Heart left ventricle (tissue), 16 donors: ENCODE measurements around the gene IWS1. TPM values are rescaled to one million over a fixed set of nuclear protein-coding genes. Genes with fewer than 3 reads are reported as not detected.
"Not testable (repeated sequence)": the region's sequence is repeated elsewhere in the genome, so short reads cannot be mapped to it uniquely, and the experiment has no call there.

ENCODE experiments used
- ATAC-seq, 4 donors: fragments of 200-7000 bp; cut with Tn5 transposase; one replicate each; pipeline ENCODE4 v1.9.1; 2020 to 2022; ENCODE audit warnings: moderate library complexity in 4 of 4, mild to moderate bottlenecking in 3 of 4, moderate number of reproducible peaks in 1 of 4
- DNase-seq, 5 donors: peaks; one replicate each; pipeline ENCODE4 v3.0.0-alpha.2; 2020
- H3K27ac ChIP-seq, 12 donors: fragments of 200-600 bp; sonication (generic) in 4 of 12; one replicate each; pipeline versions ENCODE4 v1.5.0 to v1.8.0; 2016 to 2022; ENCODE audit warnings: mild to moderate bottlenecking in 2 of 12
- H3K27me3 ChIP-seq, 9 donors: fragments of 200-600 bp; sonication (generic) in 2 of 9; one replicate each; pipeline versions ENCODE4 v1.5.1 to v1.8.0; 2016 to 2022; ENCODE audit warnings: mild to moderate bottlenecking in 3 of 9
- H3K36me3 ChIP-seq, 9 donors: fragments of 200-600 bp; sonication (generic) in 2 of 9; one replicate each; pipeline versions ENCODE4 v1.5.0 to v1.8.0; 2018 to 2022; ENCODE audit warnings: mild to moderate bottlenecking in 2 of 9
- H3K4me1 ChIP-seq, 12 donors: fragments of 200-600 bp; sonication (generic) in 4 of 12; one replicate each; pipeline versions ENCODE4 v1.5.0 to v1.8.0; 2016 to 2022; ENCODE audit warnings: mild to moderate bottlenecking in 3 of 12
- H3K4me3 ChIP-seq, 12 donors: fragments of 200-600 bp; sonication (generic) in 4 of 12; one replicate each; pipeline versions ENCODE4 v1.5.0 to v1.8.0; 2017 to 2022; ENCODE audit warnings: mild to moderate bottlenecking in 9 of 12, moderate library complexity in 4 of 12
- H3K9me3 ChIP-seq, 12 donors: fragments of 200-600 bp; sonication (generic) in 4 of 12; one replicate each; pipeline versions ENCODE4 v1.5.0 to v1.8.0; 2016 to 2022; ENCODE audit warnings: mild to moderate bottlenecking in 1 of 12
- POLR2A ChIP-seq, 2 donors: fragments of 450-650 bp; IDR thresholded peaks; one replicate each; pipeline ENCODE4 v1.6.1; 2017; ENCODE audit warnings: antibody characterized with exemption in 2 of 2, mild to moderate bottlenecking in 2 of 2, moderate library complexity in 2 of 2
- WGBS, 4 donors: extraction: QIAGEN DNeasy Blood & Tissue Kit in 2 of 4; methylation state at CpG; one replicate each; pipeline versions ENCODE4 v1.1.5 to v1.1.7; 2013 to 2018; 5-methylcytosine and 5-hydroxymethylcytosine counted together
- intact Hi-C, 10 donors: fragments of 100-400 bp; cut with DNase I; formaldehyde crosslinking; loops; one replicate each; pipeline versions ENCODE4 v1.11.1 to v1.14.2; 2022
- polyA plus RNA-seq, 2 donors: library from polyadenylated mRNA; stranded (reverse); fragments of 200-250 nt; gene quantifications; one replicate each; pipeline ENCODE4 v1.2.3, GENCODE V29; 2013
- total RNA-seq, 9 donors: library from RNA; depleted of rRNA in 2 of 9; stranded (reverse); fragments of >200 nt in 2 of 9; fragmentation: NEBNext Ultra II Directional in 3 of 9; extraction: Animal tissue kit (Norgen Biotek cat#: 25700) in 3 of 9; gene quantifications; one replicate each; pipeline versions ENCODE4 v1.1.0 to v1.2.4, GENCODE V29; 2016 to 2023
- TF ChIP-seq, protein P1 (sequence below), 12 donors: fragments of 200-600 bp; sonication (generic) in 4 of 12; IDR thresholded peaks; one replicate each; pipeline versions ENCODE4 v1.5.0 to v1.8.0; 2018 to 2022; ENCODE audit warnings: antibody characterized with exemption in 12 of 12, mild to moderate bottlenecking in 5 of 12
- donor health status: ischemic (EF 13 %, LVEDD 7.1; RV severe dilation, severe dysfunction).
- donor health status: healthy with polysubstance abuse.
- donor health status: DM: no; HTN: yes; CAD: no.
- donor health status: DM: no; HTN: no; CAD: no.
- donor health status: ischemic (EF 25% LVEDD 6.9; RV normal size, moderate dysfunction).
- donor health status: ischemic (EF 25% LVEDD 5.7; RV mildly dilated, moderate dysfunction).
- donor health status: healthy.
- donor health status: DM: yes; HTN: yes; CAD: no.
- donor health status: ischemic (EF 35%, LVEDD 5.7; RV mildly dilated, moderate dysfunction).
- donor health status: nonischemic (EF 11% LVEDD 7.7; RV severe dilation, severe dysfunction).
- donor health status: DM: yes; HTN: yes; CAD: no.
- donor health status: PGD.
- donor health status: ischemic (EF 29% LVEDD 5.4; RV normal size, mild dysfunction).
- donor health status: nonischemic (EF 23%, LVEDD 6.1; RV moderate dilation, normal function).

Gene IWS1
- total and polyA plus RNA-seq, 11 donors = 37.6 to 62.2 (median 46.5) TPM

GRCh38 chr2:127527001-127527804, 914 bp upstream of the IWS1 start:
- ATAC-seq (peak in 2 of 4 donors; percentile 3), DNase-seq (no peak)
- peaks cover 0 to 9% (median 0%) of the 10 kb centered on the region in 12 donors for H3K9me3 ChIP-seq
- no peak for TF ChIP-seq POLR2A (IDR thresholded peaks at IDR 0.05)
- TF ChIP-seq, protein P1, sequence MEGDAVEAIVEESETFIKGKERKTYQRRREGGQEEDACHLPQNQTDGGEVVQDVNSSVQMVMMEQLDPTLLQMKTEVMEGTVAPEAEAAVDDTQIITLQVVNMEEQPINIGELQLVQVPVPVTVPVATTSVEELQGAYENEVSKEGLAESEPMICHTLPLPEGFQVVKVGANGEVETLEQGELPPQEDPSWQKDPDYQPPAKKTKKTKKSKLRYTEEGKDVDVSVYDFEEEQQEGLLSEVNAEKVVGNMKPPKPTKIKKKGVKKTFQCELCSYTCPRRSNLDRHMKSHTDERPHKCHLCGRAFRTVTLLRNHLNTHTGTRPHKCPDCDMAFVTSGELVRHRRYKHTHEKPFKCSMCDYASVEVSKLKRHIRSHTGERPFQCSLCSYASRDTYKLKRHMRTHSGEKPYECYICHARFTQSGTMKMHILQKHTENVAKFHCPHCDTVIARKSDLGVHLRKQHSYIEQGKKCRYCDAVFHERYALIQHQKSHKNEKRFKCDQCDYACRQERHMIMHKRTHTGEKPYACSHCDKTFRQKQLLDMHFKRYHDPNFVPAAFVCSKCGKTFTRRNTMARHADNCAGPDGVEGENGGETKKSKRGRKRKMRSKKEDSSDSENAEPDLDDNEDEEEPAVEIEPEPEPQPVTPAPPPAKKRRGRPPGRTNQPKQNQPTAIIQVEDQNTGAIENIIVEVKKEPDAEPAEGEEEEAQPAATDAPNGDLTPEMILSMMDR (IDR thresholded peaks at IDR 0.05) = no peak
- H3K36me3 ChIP-seq = peaks cover 0 to 19% (median 15%) of the 10 kb centered on the region in 9 donors
- H3K4me3 ChIP-seq = peak overlapping the region; percentile 81 to 100 (median 96)
- intact Hi-C loops = loop anchor here in 5 of 10 donors (5.0 to 10.0 kb wide), 6 partner anchors 45 to 178 kb away; partner anchors contain the start of gene SFT2D3 (in 4 of the 5)
- peak overlapping the region; percentile 80 to 98 (median 95) for H3K27ac ChIP-seq
- H3K27me3 ChIP-seq = no peaks in the 10 kb centered on the region
- peaks cover 0 to 31% (median 14%) of the 10 kb centered on the region in 12 donors for H3K4me1 ChIP-seq
- WGBS, 4 donors = 21 to 28% (median 25%) methylated on average over 13 of the region's 13 CpGs

- 1% methylated on average over 16 to 19 of the region's 19 CpGs for WGBS, 4 donors
- ATAC-seq = peak in 1 of 4 donors; percentile 10
- no peak for TF ChIP-seq POLR2A (IDR thresholded peaks at IDR 0.05)
- TF ChIP-seq, protein P1 (IDR thresholded peaks at IDR 0.05) = no peak
- DNase-seq = peak in 1 of 5 donors; percentile 17
- Histone ChIP-seq H3K36me3 (peaks cover 0 to 32% (median 28%) of the 10 kb centered on the region in 9 donors), H3K27me3 (no peaks in the 10 kb centered on the region), H3K9me3 (peaks cover 0 to 9% (median 0%) of the 10 kb centered on the region in 12 donors), H3K4me1 (peaks cover 0 to 31% (median 14%) of the 10 kb centered on the region in 12 donors), H3K27ac (peak overlapping the region; percentile 80 to 98 (median 95)), H3K4me3 (peak overlapping the region; percentile 81 to 100 (median 96))
- intact Hi-C loops = loop anchor here in 5 of 10 donors (5.0 to 10.0 kb wide), 6 partner anchors 47 to 179 kb away; partner anchors contain the start of gene SFT2D3 (in 4 of the 5)
Measured at GRCh38 chr2:127525691-127526131, 578 bp downstream of the IWS1 start.

DNA sequence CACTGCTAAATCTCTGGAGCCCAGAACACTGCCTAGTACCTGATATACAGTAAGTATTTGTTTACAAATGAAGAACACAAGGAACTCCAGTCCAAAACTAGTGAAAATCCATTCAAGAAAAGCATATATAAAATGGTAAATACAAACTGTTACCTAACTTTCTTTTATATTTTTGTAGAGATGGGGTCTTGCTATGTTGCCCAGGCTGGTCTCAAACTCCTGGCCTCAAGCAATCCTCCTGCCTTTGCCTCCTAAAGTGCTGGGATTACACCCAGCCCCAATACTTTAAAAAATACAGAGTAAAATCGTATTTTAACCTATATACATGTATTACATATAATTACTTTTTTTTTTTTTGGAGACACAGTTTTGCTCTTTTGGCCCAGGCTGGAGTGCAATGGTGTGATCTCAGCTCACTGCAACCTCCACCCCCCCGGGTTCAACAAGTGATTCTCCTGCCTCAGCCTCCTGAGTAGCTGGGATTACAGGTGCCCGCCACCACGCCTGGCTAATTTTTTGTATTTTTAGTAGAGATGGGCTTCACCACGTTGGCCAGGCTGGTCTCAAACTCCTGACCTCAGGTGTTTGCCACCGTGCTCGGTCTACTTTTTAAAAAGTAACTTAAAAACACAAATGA, 2.0 kb downstream of the IWS1 start:
- not testable (repeated sequence) for H3K9me3 ChIP-seq, H3K4me3 ChIP-seq, H3K27ac ChIP-seq, ATAC-seq, H3K27me3 ChIP-seq, DNase-seq
- intact Hi-C loops = loop anchor here in 2 of 10 donors (10.0 kb wide), 1 partner anchor 180 kb away; the partner anchor contains the start of gene SFT2D3 (in 2 of the 2)
- H3K36me3 ChIP-seq = peaks cover 0 to 46% (median 41%) of the 10 kb centered on the region in 9 donors
- H3K4me1 ChIP-seq = peaks cover 0 to 31% (median 14%) of the 10 kb centered on the region in 12 donors
- 91 to 96% (median 95%) methylated on average over 7 of the region's 7 CpGs for WGBS, 4 donors

DNA sequence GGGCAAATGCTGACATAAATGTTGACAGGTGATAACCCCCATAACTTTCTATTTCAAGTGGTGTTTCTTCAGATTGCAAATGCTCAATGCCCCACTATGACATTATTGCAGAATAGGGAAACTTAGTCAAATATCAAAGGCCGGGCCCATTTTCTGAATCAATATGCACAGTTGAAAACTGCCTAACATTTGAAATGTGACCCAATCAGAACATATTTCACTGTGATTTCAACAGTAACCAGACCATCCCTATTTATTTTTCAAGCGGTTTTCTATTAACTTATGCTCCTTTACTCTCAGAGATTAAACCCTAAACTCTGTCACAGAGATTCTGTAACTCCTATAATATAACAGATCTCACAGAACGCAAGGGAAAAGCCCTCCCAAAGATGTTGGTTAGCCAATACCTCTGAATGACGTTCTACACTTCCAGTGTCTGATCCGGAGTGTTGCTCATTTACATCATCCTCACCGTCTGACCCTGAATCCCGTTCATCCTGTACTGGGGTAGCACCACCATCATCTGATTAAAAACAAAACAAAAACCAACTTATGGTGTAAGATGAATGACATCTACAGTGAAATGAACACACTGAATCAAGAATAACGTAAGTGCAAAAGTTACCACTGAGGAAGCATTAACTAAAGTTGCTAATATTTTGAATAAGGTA, 2.9 kb downstream of the IWS1 start:
- Histone ChIP-seq H3K27me3 (no peaks in the 10 kb centered on the region), H3K36me3 (peaks cover 0 to 54% (median 50%) of the 10 kb centered on the region in 9 donors), H3K9me3 (no peaks in the 10 kb centered on the region), H3K27ac (no peak overlapping the region), H3K4me3 (no peak overlapping the region), H3K4me1 (peaks cover 0 to 31% (median 14%) of the 10 kb centered on the region in 12 donors)
- no peak for TF ChIP-seq POLR2A (IDR thresholded peaks at IDR 0.05)
- TF ChIP-seq, protein P1 (IDR thresholded peaks at IDR 0.05) = no peak
- ATAC-seq (no peak), DNase-seq (no peak)
- intact Hi-C loops = loop anchor here in 2 of 10 donors (10.0 kb wide), 1 partner anchor 181 kb away; the partner anchor contains the start of gene SFT2D3 (in 2 of the 2)
- 78 to 81% (median 80%) methylated on average over 8 of the region's 8 CpGs for WGBS, 4 donors
